Fibroblast of skin of back (primary cell): ENCODE data around the gene IFTAP.
A peak's percentile ranks its signal among the peaks of the same experiment; 100 is the strongest.

Experiments
- DNase-seq: peaks from one replicate; pipeline ENCODE4 v3.0.0-alpha.2; 2013

Gene IFTAP

GRCh38 chr11:36598051-36598450 lies 3.7 kb downstream of the IFTAP start, which contains the start of gene RAG2:
RAG2 (minus strand) TSS chr11:36598236; CDS start chr11:36594168, 4,068 bp downstream.
- no peak for DNase-seq

GRCh38 chr11:36600180-36600579 lies 5.9 kb downstream of the IFTAP start:
- DNase-seq = no peak

GRCh38 chr11:36601155-36601554 lies 6.9 kb downstream of the IFTAP start:
- no peak for DNase-seq

- DNase-seq = no peak
Measured at GRCh38 chr11:36602135-36602534, 7.8 kb downstream of the IFTAP start.

- DNase-seq = no peak
Measured at GRCh38 chr11:36605221-36606216, 11.2 kb downstream of the IFTAP start.

- no peak for DNase-seq
Measured at GRCh38 chr11:36608491-36609199, 14.3 kb downstream of the IFTAP start.

- no peak for DNase-seq
Measured at GRCh38 chr11:36609383-36609782, 15.1 kb downstream of the IFTAP start.

- no peak for DNase-seq
Measured at GRCh38 chr11:36615826-36616225, 21.5 kb downstream of the IFTAP start.

GRCh38 chr11:36617543-36618362 lies 23.5 kb downstream of the IFTAP start:
- DNase-seq = no peak

GRCh38 chr11:36618363-36619047 lies 24.2 kb downstream of the IFTAP start:
- no peak for DNase-seq

GRCh38 chr11:36619502-36619901 lies 25.2 kb downstream of the IFTAP start:
- DNase-seq = peak; percentile 22

- no peak for DNase-seq
Measured at GRCh38 chr11:36620246-36620645, 25.9 kb downstream of the IFTAP start.

- peak; percentile 48 for DNase-seq
Measured at GRCh38 chr11:36622431-36623136, 28.3 kb downstream of the IFTAP start.

GRCh38 chr11:36623494-36623893 lies 29.2 kb downstream of the IFTAP start:
- no peak for DNase-seq

- no peak for DNase-seq
Measured at GRCh38 chr11:36627006-36627405, 32.7 kb downstream of the IFTAP start.

GRCh38 chr11:36627471-36627870 lies 33.2 kb downstream of the IFTAP start:
- no peak for DNase-seq

GRCh38 chr11:36628141-36628540 lies 33.8 kb downstream of the IFTAP start:
- no peak for DNase-seq

GRCh38 chr11:36628765-36629244 lies 34.5 kb downstream of the IFTAP start:
- DNase-seq = no peak

GRCh38 chr11:36631774-36632173 lies 37.5 kb downstream of the IFTAP start:
- no peak for DNase-seq

- no peak for DNase-seq
Measured at GRCh38 chr11:36635066-36635862, 41.0 kb downstream of the IFTAP start.
